OCI-LY3 (cell line): ENCODE results near the gene SYNDIG1.

ENCODE experiments used
- H2AFZ ChIP-seq: fragments of 200-600, 300-600 bp; shearing (Covaris generic); 2 replicates; pipeline ENCODE4 v1.6.0; 2014; ENCODE audit warnings: antibody characterized with exemption, low read depth, low read length
- H3K27ac ChIP-seq: fragments of 200-600, 300-600 bp; sonication (generic); 2 replicates; pipeline ENCODE4 v1.5.1; 2014; ENCODE audit warnings: mild to moderate bottlenecking, low read length, moderate library complexity, mixed read lengths
- H3K27me3 ChIP-seq: fragments of 200-600, 300-600 bp; sonication (generic); 2 replicates; pipeline ENCODE4 v1.6.1; 2014; ENCODE audit warnings: low read depth, low read length, mixed read lengths
- H3K36me3 ChIP-seq: fragments of 200-600, 300-600 bp; sonication (generic); replicated peaks from 2 replicates; pipeline ENCODE3; 2014; ENCODE audit warnings: low read depth, low read length, mixed read lengths
- H3K4me1 ChIP-seq: fragments of 300-600, 200-600 bp; sonication (generic); 2 replicates; pipeline ENCODE4 v1.6.1; 2014; ENCODE audit warnings: low read length, mixed read lengths
- H3K4me2 ChIP-seq: fragments of 200-600, 300-600 bp; sonication (generic); 2 replicates; pipeline ENCODE4 v1.6.1; 2014; ENCODE audit warnings: low read length, mixed read lengths
- H3K4me3 ChIP-seq: fragments of 300-600, 200-600 bp; sonication (generic); 2 replicates; pipeline ENCODE4 v1.5.1; 2014; ENCODE audit warnings: antibody characterized with exemption, mild to moderate bottlenecking, low read length, moderate library complexity
- H3K79me2 ChIP-seq: fragments of 300-600, 200-600 bp; shearing (Covaris generic); 2 replicates; pipeline ENCODE4 v1.6.1; 2014; ENCODE audit warnings: mild to moderate bottlenecking, low read length, mixed read lengths
- H3K9ac ChIP-seq: fragments of 300-600, 200-600 bp; shearing (Covaris generic); 2 replicates; pipeline ENCODE4 v1.6.0; 2014; ENCODE audit warnings: mild to moderate bottlenecking, low read length, moderate library complexity
- H3K9me3 ChIP-seq: fragments of 200-600, 300-600 bp; shearing (Covaris generic); 2 replicates; pipeline ENCODE4 v1.6.1; 2014; ENCODE audit warnings: low read length, mixed read lengths; ENCODE audit not compliant: insufficient read depth
- H4K20me1 ChIP-seq: fragments of 200-600, 300-600 bp; sonication (generic); 2 replicates; pipeline ENCODE4 v1.6.1; 2016; ENCODE audit warnings: low read length, mixed read lengths; ENCODE audit not compliant: insufficient read depth
- EZH2phosphoT487 ChIP-seq: fragments of 200-600 bp; shearing (Covaris generic); IDR thresholded peaks from 2 replicates; pipeline ENCODE4 v1.6.1; 2018; ENCODE audit warnings: antibody characterized with exemption, mixed run types, low read depth
- TF ChIP-seq, protein P1 (sequence below): fragments of 200-600, 300-600 bp; sonication (generic); IDR thresholded peaks from 2 replicates; pipeline ENCODE4 v1.5.1; 2014; ENCODE audit warnings: antibody characterized with exemption, low read length, low read depth

The SYNDIG1 gene

DNA sequence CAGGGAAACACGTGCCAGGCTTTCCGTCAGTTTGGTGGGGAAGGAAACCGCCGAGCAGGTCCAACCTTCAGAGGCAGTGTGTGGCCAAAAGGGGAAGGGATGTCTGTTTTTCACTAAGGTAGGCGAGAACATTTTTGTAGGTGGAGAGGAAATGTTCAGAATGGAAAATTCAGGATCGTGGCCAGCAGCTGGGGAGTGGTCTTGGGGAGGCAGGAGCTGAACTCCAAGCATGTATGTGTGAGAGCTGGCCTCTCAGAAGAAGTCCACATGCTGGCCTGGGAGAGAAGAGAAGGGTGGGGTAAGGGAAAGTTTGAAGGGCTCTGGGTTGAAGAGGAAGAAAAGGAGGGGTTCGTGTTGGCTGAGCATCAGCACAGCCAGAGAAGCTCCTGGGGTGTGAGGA, 74.9 kb downstream of the SYNDIG1 start:
- Histone ChIP-seq H3K9ac (no peak overlapping the region), H3K4me3 (no peak overlapping the region), H3K27ac (no peak overlapping the region), H3K79me2 (no peaks in the 10 kb centered on the region), H3K4me1 (peaks cover 17% of the 10 kb centered on the region), H3K27me3 (peaks cover 7% of the 10 kb centered on the region; the same call in 1 of the 2 replicates), H3K36me3 (peaks cover 8% of the 10 kb centered on the region), H2AFZ (no peak overlapping the region), H3K9me3 (no peaks in the 10 kb centered on the region; the same call in 1 of the 2 replicates), H4K20me1 (no peaks in the 10 kb centered on the region), H3K4me2 (no peak overlapping the region)
- TF ChIP-seq, protein P1, sequence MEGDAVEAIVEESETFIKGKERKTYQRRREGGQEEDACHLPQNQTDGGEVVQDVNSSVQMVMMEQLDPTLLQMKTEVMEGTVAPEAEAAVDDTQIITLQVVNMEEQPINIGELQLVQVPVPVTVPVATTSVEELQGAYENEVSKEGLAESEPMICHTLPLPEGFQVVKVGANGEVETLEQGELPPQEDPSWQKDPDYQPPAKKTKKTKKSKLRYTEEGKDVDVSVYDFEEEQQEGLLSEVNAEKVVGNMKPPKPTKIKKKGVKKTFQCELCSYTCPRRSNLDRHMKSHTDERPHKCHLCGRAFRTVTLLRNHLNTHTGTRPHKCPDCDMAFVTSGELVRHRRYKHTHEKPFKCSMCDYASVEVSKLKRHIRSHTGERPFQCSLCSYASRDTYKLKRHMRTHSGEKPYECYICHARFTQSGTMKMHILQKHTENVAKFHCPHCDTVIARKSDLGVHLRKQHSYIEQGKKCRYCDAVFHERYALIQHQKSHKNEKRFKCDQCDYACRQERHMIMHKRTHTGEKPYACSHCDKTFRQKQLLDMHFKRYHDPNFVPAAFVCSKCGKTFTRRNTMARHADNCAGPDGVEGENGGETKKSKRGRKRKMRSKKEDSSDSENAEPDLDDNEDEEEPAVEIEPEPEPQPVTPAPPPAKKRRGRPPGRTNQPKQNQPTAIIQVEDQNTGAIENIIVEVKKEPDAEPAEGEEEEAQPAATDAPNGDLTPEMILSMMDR, result no peak
- TF ChIP-seq EZH2phosphoT487, result no peak

DNA sequence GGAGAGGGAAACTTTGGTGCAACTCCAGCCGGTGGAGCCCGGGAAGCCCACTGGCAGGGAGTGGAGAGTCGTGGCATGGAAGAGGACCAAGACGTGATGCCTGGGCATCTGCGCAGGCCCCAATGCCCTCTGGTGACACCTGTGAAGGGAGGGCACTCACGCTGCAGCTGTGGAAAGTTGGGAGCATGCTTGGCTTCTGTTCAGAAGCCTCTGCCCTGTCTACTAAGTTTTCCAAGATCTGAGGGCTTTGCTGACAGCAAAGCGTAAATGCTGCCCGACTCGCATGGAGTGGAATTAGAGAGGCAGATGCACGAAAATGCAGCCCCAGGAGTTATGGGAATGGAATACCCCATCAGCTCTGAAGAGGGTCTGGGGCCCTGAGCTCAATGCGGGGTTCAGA, 75.7 kb downstream of the SYNDIG1 start:
- Histone ChIP-seq H3K4me3 (no peak overlapping the region), H4K20me1 (no peaks in the 10 kb centered on the region), H2AFZ (no peak overlapping the region), H3K9me3 (no peaks in the 10 kb centered on the region; the same call in 1 of the 2 replicates), H3K27me3 (peaks cover 8% of the 10 kb centered on the region; the same call in 1 of the 2 replicates), H3K4me1 (peaks cover 17% of the 10 kb centered on the region), H3K9ac (no peak overlapping the region), H3K79me2 (no peaks in the 10 kb centered on the region), H3K27ac (no peak overlapping the region), H3K4me2 (no peak overlapping the region), H3K36me3 (peaks cover 6% of the 10 kb centered on the region)
- TF ChIP-seq EZH2phosphoT487, result no peak
- TF ChIP-seq, protein P1, result no peak

DNA sequence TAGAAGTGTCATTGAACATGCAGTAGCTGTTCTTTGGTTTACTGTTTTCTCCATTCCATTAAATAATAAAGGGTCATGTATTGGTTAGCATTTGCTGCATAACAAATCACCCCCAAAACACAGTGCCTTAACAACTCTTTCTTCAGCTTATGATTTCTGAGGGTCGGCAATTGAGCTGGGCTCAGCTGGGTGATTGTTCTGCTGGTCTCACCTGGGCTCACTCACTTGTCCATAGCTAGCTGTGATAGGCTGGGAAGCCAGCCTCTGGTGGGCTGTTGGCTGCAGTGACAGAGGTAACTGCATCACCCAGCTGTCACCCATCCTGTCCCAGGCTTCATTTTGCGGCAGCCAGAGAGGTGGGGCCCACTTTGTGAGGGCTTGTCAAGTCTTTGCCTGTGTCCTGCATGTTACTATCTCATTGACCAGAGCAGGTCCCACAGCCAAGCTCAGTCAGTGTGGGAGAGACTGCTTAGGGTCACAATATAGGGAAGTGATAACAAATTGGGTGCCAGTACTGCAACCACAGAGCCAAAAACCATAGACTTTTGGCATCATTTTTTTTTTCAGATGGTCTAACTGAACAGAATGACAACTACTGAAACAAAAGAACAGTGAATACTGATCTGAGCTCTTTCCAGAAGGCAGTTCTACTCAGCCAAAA, 76.9 kb downstream of the SYNDIG1 start:
- H3K4me3 ChIP-seq, result no peak overlapping the region
- H3K4me1 ChIP-seq, result peaks cover 6% of the 10 kb centered on the region
- no peak overlapping the region for H2AFZ ChIP-seq
- H3K36me3 ChIP-seq, result peaks cover 3% of the 10 kb centered on the region
- no peaks in the 10 kb centered on the region for H4K20me1 ChIP-seq
- H3K27ac ChIP-seq, result no peak overlapping the region
- no peaks in the 10 kb centered on the region; the same call in 1 of the 2 replicates for H3K9me3 ChIP-seq
- no peaks in the 10 kb centered on the region for H3K79me2 ChIP-seq
- no peak for TF ChIP-seq EZH2phosphoT487
- TF ChIP-seq, protein P1, result no peak
- H3K9ac ChIP-seq, result no peak overlapping the region
- peaks cover 8% of the 10 kb centered on the region; the same call in 1 of the 2 replicates for H3K27me3 ChIP-seq
- H3K4me2 ChIP-seq, result no peak overlapping the region

DNA sequence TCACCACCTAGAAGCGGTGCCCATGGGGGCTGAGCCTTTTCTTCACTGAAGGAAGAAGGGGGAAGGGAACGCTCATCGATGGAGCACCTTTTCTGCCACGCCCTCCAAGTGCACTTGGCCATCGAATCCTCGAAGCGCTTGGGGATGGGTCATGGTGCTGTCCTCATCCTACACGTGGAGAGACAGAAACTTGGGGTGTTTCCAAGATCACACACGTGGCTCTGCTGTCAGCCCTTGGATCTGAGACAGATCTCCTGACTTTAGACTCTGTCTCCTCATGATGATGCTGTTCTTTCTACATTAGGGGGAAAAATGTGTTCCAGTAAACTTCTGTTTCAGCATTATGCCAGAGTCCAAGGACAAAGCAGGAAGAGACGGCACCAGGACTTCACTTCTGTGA, 78.5 kb downstream of the SYNDIG1 start:
- H3K27me3 ChIP-seq, result peaks cover 3% of the 10 kb centered on the region; the same call in 1 of the 2 replicates
- H4K20me1 ChIP-seq, result no peaks in the 10 kb centered on the region
- no peak overlapping the region for H3K4me2 ChIP-seq
- H3K9ac ChIP-seq, result no peak overlapping the region
- no peaks in the 10 kb centered on the region for H3K4me1 ChIP-seq
- no peaks in the 10 kb centered on the region for H3K79me2 ChIP-seq
- TF ChIP-seq, protein P1, result no peak
- no peak for TF ChIP-seq EZH2phosphoT487
- no peak overlapping the region for H3K27ac ChIP-seq
- no peak overlapping the region for H3K4me3 ChIP-seq
- no peaks in the 10 kb centered on the region; the same call in 1 of the 2 replicates for H3K9me3 ChIP-seq
- H2AFZ ChIP-seq, result no peak overlapping the region
- peaks cover 3% of the 10 kb centered on the region for H3K36me3 ChIP-seq
